CD4-positive, alpha-beta T cell treated with Interleukin-4 for 4 hours (primary cell): ENCODE measurements around the gene PITRM1.
"Not testable (repeated sequence)": the region's sequence is repeated elsewhere in the genome, so short reads cannot be mapped to it uniquely, and the experiment has no call there.

Source experiments
- DNase-seq: peaks from one replicate; pipeline ENCODE4 v3.0.0-alpha.2; 2020

Gene PITRM1

GRCh38 chr10:3122034-3122433, 50.5 kb downstream of the PITRM1 start:
- no peak for DNase-seq

GRCh38 chr10:3119796-3120459, 52.7 kb downstream of the PITRM1 start:
- DNase-seq: no peak

GRCh38 chr10:3118641-3119091, 53.9 kb downstream of the PITRM1 start:
- DNase-seq: no peak

- no peak for DNase-seq
Observed at GRCh38 chr10:3117486-3117885, 55.1 kb downstream of the PITRM1 start.

GRCh38 chr10:3116508-3117100, 56.0 kb downstream of the PITRM1 start:
- no peak for DNase-seq

- no peak for DNase-seq
Observed at GRCh38 chr10:3115685-3116084, 56.9 kb downstream of the PITRM1 start.

GRCh38 chr10:3113343-3113720, 59.2 kb downstream of the PITRM1 start:
- no peak for DNase-seq

GRCh38 chr10:3111621-3112163, 60.9 kb downstream of the PITRM1 start:
- DNase-seq: no peak

- DNase-seq: no peak
Observed at GRCh38 chr10:3110782-3111620, 61.6 kb downstream of the PITRM1 start.

GRCh38 chr10:3109633-3110032, 62.9 kb downstream of the PITRM1 start:
- no peak for DNase-seq

GRCh38 chr10:3109196-3109595, 63.4 kb downstream of the PITRM1 start:
- no peak for DNase-seq

GRCh38 chr10:3108575-3109105, 63.9 kb downstream of the PITRM1 start:
- no peak for DNase-seq

- no peak for DNase-seq
Observed at GRCh38 chr10:3108033-3108432, 64.5 kb downstream of the PITRM1 start.

GRCh38 chr10:3107426-3107961, 65.1 kb downstream of the PITRM1 start:
- no peak for DNase-seq

- DNase-seq: no peak
Observed at GRCh38 chr10:3106928-3107425, 65.6 kb downstream of the PITRM1 start.

GRCh38 chr10:3106328-3106727, 66.3 kb downstream of the PITRM1 start:
- not testable (repeated sequence) for DNase-seq

GRCh38 chr10:3105905-3106304, 66.7 kb downstream of the PITRM1 start:
- DNase-seq: no peak

- no peak for DNase-seq
Observed at GRCh38 chr10:3105166-3105565, 67.4 kb downstream of the PITRM1 start.

GRCh38 chr10:3104251-3104918, 68.2 kb downstream of the PITRM1 start:
- DNase-seq: no peak

GRCh38 chr10:3103646-3104045, 68.9 kb downstream of the PITRM1 start:
- no peak for DNase-seq

- DNase-seq: no peak
Observed at GRCh38 chr10:3102720-3103427, 69.7 kb downstream of the PITRM1 start.
